Suppressor macrophage treated with lipopolysaccharide for 1 hour (primary cell): Measurements from ENCODE around the gene TENM4.

ENCODE experiments used
- DNase-seq, 3 donors: peaks; one replicate each; pipeline ENCODE4 v3.0.0-alpha.2; 2020 to 2022

TENM4 gene

GRCh38 chr11:79383874-79384273 is 57.0 kb downstream of the TENM4 start:
- DNase-seq = no peak

GRCh38 chr11:79382301-79383050 is 58.4 kb downstream of the TENM4 start:
- DNase-seq = no peak

- DNase-seq = no peak
Measured at GRCh38 chr11:79381036-79381435, 59.8 kb downstream of the TENM4 start.

DNA sequence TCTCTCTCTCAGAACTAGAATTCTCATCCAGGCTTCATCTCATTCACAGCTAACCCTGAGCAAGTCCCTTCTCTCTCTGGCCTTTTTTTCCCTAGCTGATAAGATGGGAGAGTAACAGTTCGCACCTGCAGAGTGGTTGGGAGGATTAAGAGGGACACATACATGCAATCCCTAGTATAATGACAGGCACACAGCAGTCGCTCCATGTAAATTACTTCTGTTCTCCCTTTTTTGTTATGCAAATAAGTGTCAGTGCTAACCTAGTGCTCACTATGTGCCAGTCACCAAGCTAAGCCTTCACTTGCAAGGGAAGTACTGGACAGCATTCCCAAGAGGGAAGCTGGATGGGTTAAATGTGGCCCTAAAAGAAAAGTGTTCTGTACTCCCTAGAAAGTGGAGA is 63.4 kb downstream of the TENM4 start:
- no peak for DNase-seq

GRCh38 chr11:79375818-79376550 is 64.8 kb downstream of the TENM4 start:
- no peak for DNase-seq

DNA sequence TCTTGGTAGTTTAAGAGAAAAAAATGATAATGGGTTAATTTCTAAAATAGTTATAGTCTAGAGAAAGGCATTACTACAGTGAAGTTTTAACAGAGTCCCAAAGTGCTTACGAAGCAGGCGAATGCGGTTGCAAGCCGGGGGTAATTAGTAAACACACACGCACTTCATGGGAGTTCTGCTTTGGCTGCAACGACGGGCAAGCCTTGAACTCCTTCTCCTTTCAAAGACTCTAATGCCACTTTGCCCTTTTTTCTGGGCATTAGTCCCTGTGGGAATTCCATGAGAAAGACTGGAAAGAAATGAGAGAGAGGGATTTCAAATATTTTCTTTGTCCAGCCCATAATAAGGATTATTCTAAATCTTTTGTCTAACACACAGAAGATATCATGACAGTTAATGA is 66.1 kb downstream of the TENM4 start:
- DNase-seq = no peak

- no peak for DNase-seq
Measured at GRCh38 chr11:79371724-79372123, 69.1 kb downstream of the TENM4 start.

DNA sequence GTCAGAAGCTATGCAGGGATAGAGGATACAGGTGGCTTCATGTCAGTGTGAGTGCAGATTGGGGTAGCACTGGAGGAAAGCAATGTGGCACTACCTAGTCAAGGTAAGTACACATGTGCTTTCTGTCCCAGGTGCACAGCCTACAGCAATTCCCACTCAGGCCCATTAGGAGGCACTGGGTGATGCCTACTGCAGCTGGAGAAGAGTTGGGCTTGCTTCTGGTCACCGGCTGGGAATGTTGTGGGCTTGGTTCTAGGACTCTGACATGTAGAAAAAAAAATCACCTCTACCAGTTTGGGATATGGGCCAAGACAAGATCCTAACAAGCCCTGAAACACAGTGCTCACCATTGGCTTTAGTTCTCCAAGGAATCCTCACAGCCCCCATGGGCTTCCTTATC is 69.7 kb downstream of the TENM4 start:
- DNase-seq = no peak

- no peak for DNase-seq
Measured at GRCh38 chr11:79369055-79369454, 71.8 kb downstream of the TENM4 start.

DNA sequence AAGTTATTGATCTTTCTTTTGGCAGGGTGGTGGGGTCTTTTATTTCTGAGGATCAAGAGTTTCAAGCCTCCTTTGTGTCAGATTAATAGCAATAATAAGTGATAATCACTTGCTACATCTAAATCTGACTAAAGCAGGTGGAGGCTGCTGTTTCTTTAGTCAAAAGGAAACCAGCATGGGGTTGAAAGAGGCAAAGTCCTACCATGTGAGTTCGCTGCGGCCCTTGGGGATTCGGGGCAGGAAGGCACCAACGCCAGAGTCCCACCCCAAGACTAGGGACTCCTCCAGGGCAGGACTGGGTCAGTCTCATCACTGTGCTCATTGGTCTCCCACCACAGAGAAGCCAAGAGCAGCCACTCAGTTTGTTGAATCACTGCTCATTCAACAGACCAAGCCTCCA is 73.0 kb downstream of the TENM4 start:
- DNase-seq = no peak

- no peak for DNase-seq
Measured at GRCh38 chr11:79366218-79366617, 74.6 kb downstream of the TENM4 start.

GRCh38 chr11:79363861-79364378 is 76.9 kb downstream of the TENM4 start:
- no peak for DNase-seq

GRCh38 chr11:79363256-79363655 is 77.6 kb downstream of the TENM4 start:
- no peak for DNase-seq

- DNase-seq = no peak
Measured at GRCh38 chr11:79362821-79363220, 78.0 kb downstream of the TENM4 start.

DNA sequence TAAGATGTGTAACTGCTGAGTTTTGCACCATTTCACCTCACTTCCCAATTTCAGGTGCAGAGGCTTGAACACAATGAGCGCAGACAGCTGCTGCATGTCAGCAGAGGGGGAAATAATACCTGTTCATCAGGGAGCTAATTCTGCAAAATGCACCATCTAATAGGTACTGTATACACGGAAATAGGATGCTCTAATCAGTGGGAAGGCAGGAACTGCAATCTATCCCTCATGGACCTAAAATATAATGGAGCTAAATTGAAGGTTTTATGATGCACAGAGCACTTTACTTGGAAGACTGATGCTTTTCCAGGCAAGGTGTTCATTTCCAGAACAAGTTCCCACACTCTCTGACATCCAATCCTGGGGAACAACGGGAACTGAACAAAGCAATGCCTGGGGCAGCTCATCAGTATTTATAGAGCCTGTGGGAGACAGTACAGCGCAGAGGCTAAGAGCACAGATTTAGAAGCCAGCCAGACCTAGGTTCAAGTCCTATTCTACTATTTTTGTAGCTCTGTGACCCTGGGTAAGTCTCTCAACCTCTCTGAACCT is 78.5 kb downstream of the TENM4 start:
- DNase-seq = no peak

DNA sequence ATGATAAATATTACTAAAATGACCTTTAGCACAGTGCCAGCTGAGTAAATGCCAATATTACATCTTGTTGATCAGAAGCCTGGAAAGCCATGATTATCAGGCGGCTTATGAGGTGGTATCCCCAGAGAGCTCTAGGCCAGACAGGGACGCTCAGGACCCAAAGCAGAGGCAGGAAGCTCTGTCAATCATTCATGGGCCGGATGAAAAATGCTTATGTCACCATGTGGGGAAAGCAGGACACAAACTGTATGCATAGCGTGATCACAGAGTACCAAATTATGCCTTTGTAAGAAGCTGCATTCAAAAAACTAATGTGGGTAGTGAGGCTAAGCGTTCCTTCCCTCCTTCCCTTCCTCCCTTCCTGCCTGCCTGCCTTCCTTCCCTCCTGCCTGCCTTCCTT is 82.6 kb downstream of the TENM4 start:
- DNase-seq = no peak

GRCh38 chr11:79353706-79354105 is 87.1 kb downstream of the TENM4 start:
- DNase-seq = no peak

DNA sequence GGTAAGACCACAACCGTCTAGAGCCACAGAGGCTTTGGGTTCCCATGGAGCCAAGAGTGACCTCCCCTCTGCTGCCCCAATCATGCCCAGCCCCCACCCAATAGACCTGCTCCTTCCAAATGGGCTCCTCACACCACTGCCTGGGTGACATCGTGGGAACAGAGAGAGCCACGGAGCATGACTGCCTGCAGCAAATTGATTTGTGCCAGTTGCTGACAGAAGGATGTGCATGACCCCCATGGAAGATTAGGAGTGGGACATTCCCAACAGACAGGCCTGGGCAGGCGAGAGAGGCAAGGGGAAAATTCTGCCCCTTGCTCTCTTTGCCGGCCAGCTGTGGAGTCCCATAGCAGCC is 88.5 kb downstream of the TENM4 start:
- no peak for DNase-seq

GRCh38 chr11:79348976-79349682 is 91.7 kb downstream of the TENM4 start:
- no peak for DNase-seq

DNA sequence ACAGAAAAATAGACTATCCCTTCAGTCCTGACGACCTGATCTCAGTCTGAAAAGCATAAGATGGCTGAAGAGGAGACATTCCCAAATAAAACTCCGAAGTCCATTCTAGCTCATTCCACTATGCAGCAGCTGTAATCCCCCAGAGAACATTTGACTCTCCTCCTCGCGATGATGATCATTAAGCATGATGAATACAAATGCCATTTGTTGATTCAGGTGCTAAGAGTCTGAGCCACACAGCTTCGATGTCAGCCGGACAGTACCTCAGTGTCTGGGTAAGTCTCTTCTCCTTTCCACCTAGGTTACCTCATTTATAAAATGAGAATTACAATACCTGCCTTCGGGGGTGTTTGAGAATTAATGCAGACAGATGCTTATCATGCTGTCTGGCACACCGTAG is 94.8 kb downstream of the TENM4 start:
- DNase-seq = no peak

DNA sequence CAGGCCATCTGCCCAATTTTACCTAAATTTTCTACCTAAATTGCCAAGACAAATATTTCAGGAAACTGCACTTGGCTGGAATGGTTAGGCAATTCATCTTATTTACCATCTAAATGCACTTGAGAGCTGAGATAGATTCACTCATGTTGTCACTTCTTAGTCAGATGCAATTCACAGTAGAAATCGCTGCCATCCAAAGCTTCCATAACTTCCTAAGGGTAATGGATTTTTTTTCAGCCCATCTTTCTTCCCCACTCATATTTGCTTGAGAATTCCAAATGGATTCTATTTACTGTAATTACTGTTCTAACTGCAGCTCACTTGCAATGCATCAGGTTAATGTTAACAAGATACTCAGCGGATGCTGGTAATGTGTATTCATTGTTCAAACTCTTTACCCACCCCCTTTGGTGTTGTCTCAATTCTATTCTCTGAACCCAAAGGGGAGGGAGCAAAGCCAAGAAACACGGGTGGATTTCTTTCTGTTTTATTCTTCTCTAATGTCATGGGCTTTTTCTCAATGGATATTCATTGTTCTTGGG is 96.0 kb downstream of the TENM4 start:
- DNase-seq = no peak

GRCh38 chr11:79342686-79343085 is 98.1 kb downstream of the TENM4 start:
- DNase-seq = no peak

GRCh38 chr11:79342236-79342635 is 98.6 kb downstream of the TENM4 start:
- DNase-seq = no peak
